RWPE2 (cell line): ENCODE results near the gene CACNA1A.

Source experiments
- ATAC-seq: fragments of 200-7000 bp; cut with Tn5 transposase; 3 replicates; pipeline ENCODE4 v1.9.1; 2021; ENCODE audit warnings: low read depth
- DNase-seq: peaks from one replicate; pipeline ENCODE4 v3.0.0-alpha.2; 2020; ENCODE audit warnings: low spot score
- H3K27ac ChIP-seq: fragments of 450-650 bp; 2 replicates; pipeline ENCODE4 v1.5.1; 2017; ENCODE audit warnings: mild to moderate bottlenecking; ENCODE audit not compliant: poor library complexity, severe bottlenecking
- H3K27me3 ChIP-seq: fragments of 250-450 bp; sonication (Bioruptor Pico); 2 replicates; pipeline ENCODE4 v1.5.1; 2021; ENCODE audit warnings: mild to moderate bottlenecking, moderate library complexity; ENCODE audit not compliant: insufficient read depth, poor library complexity, severe bottlenecking
- H3K36me3 ChIP-seq: fragments of 250-450 bp; sonication (Bioruptor Pico); 2 replicates; pipeline ENCODE4 v1.5.1; 2020; ENCODE audit warnings: low read depth, mild to moderate bottlenecking, moderate library complexity
- H3K4me1 ChIP-seq: fragments of 250-450 bp; sonication (Bioruptor Pico); 2 replicates; pipeline ENCODE4 v1.5.1; 2021; ENCODE audit warnings: mild to moderate bottlenecking, moderate library complexity; ENCODE audit not compliant: insufficient read depth, poor library complexity, severe bottlenecking
- H3K4me3 ChIP-seq: fragments of 250-450 bp; sonication (Bioruptor Pico); 2 replicates; pipeline ENCODE4 v1.5.1; 2021; ENCODE audit warnings: mild to moderate bottlenecking, moderate library complexity; ENCODE audit not compliant: severe bottlenecking
- H3K9me3 ChIP-seq: fragments of 250-450 bp; sonication (Bioruptor Pico); 2 replicates; pipeline ENCODE4 v1.5.1; 2021; ENCODE audit warnings: mild to moderate bottlenecking, moderate library complexity; ENCODE audit not compliant: severe bottlenecking
- CTCF ChIP-seq: fragments of 450-650 bp; IDR thresholded peaks from one replicate; pipeline ENCODE4 v1.5.1; 2017; ENCODE audit warnings: mild to moderate bottlenecking, moderate library complexity; ENCODE audit not compliant: poor library complexity, severe bottlenecking

The CACNA1A gene

DNA sequence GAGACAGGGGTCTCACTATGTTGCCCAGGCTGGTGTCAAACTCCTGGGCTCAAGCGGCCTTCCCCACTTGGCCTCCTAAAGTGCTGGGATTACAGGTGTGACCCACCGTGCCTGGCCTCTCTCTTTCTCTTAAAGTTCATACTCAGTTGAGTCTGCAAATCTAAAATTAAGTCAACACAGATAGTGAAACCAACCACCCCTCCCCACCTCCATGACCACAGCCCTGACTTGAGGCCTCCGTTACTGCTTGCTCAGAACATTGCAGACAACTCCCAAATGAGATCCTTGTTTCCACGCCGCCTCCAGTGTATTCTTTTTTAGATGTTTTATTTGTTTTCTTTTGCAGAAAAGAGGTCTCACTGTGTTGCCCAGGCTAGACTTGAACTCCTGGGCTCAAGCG lies 94.4 kb downstream of the CACNA1A start:
- H3K4me1 ChIP-seq = no peaks in the 10 kb centered on the region
- no peak overlapping the region for H3K27ac ChIP-seq
- H3K36me3 ChIP-seq = no peaks in the 10 kb centered on the region
- DNase-seq = no peak
- H3K4me3 ChIP-seq = no peak overlapping the region
- no peaks in the 10 kb centered on the region for H3K9me3 ChIP-seq
- no peak for TF ChIP-seq CTCF
- no peaks in the 10 kb centered on the region for H3K27me3 ChIP-seq
- no peak for ATAC-seq

DNA sequence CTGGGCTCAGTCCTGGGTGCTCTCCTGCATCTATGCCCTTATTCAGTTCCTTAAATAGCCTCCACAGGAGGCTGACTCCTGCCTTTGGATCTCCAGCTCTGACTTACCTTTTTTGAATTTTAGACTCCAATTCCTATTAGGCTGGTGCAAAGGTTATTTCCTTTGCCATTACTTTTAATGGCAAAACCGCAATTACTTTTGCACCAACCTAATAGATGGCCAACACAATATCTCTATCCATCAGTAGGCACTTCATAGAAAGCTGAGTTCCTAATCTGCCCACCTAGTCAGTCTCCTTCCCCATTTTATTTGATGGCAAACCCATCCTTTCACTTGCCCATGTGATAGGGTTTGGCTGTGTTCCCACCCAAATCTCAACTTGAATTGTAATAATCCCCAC lies 95.3 kb downstream of the CACNA1A start:
- DNase-seq = no peak
- H3K27me3 ChIP-seq = no peaks in the 10 kb centered on the region
- no peak overlapping the region for H3K27ac ChIP-seq
- H3K36me3 ChIP-seq = no peaks in the 10 kb centered on the region
- no peaks in the 10 kb centered on the region for H3K4me1 ChIP-seq
- ATAC-seq = no peak
- no peak overlapping the region for H3K4me3 ChIP-seq
- no peaks in the 10 kb centered on the region for H3K9me3 ChIP-seq
- no peak for TF ChIP-seq CTCF

GRCh38 chr19:13408889-13409518 lies 97.3 kb downstream of the CACNA1A start:
- no peak for TF ChIP-seq CTCF
- DNase-seq (no peak), ATAC-seq (no peak)
- Histone ChIP-seq H3K27me3 (no peaks in the 10 kb centered on the region), H3K4me1 (no peaks in the 10 kb centered on the region), H3K27ac (no peak overlapping the region), H3K9me3 (no peaks in the 10 kb centered on the region), H3K4me3 (no peak overlapping the region), H3K36me3 (no peaks in the 10 kb centered on the region)

- Histone ChIP-seq H3K9me3 (no peaks in the 10 kb centered on the region), H3K27ac (no peak overlapping the region), H3K4me1 (peaks cover 8% of the 10 kb centered on the region), H3K36me3 (no peaks in the 10 kb centered on the region), H3K4me3 (no peak overlapping the region), H3K27me3 (no peaks in the 10 kb centered on the region)
- ATAC-seq (no peak), DNase-seq (no peak)
- TF ChIP-seq CTCF = no peak
These were observed 102.0 kb downstream of the CACNA1A start for GRCh38 chr19:13404236-13404635.

GRCh38 chr19:13401388-13401787 lies 104.9 kb downstream of the CACNA1A start:
- peaks cover 26% of the 10 kb centered on the region for H3K4me1 ChIP-seq
- H3K9me3 ChIP-seq = no peaks in the 10 kb centered on the region
- no peak; the same call in 2 of the 3 replicates for ATAC-seq
- peak overlapping the region; percentile 94 for H3K27ac ChIP-seq
- H3K27me3 ChIP-seq = no peaks in the 10 kb centered on the region
- no peak for DNase-seq
- no peak overlapping the region for H3K4me3 ChIP-seq
- no peak for TF ChIP-seq CTCF
- H3K36me3 ChIP-seq = no peaks in the 10 kb centered on the region
